Stimulated activated CD4-positive, alpha-beta T cell treated with anti-CD3 and anti-CD28 coated beads, Interleukin-12 subunit alpha, Interleukin-12 subunit beta, amount 100 ng/mL, for 24 hours (primary cell): Measurements from ENCODE around the gene CEPT1.
"Not testable (repeated sequence)": the region's sequence is repeated elsewhere in the genome, so short reads cannot be mapped to it uniquely, and the experiment has no call there.

Experiments used
- DNase-seq, 2 experiments: peaks; one replicate each; pipeline ENCODE4 v3.0.0-alpha.2; 2020; ENCODE audit warnings: low read depth in 2 of 2

The CEPT1 gene

DNA sequence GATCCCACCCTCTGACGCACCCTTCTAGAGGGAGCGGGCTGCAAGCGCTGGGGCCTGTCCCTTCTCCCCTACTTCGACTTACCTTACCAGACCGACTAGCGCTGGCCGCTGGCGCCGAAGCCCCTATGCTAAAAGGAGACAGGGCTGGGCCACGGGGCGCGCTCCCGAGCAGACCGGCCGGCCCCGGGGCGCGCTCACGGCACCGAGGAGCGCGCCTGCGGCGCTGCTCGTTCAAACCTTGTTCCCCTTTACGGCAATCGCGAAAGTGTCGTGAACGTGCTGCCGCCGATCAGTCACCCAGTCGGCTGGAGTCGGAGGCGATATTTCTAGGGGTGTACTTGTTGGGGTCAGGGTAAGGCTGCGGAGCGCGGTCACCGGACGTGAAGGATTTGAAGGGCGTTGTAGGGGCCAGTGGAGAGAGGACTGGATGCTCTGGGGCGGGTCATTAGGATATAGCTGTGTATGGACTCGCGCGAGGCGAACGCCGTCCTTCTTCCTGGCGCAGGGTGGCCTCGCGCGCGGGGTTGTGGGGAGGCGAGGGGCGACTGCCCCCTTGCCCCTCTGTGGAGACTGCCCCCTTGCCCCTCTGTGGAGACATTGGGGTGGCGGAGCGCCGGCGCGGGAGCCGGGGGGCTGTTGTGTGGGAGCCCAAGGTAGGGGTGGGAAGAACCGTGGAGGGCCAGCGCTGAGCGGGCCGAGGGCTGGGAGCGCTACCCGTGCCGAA, at the start of gene CEPT1, which contains the start of gene DRAM2:
Gene CEPT1, plus strand, starts transcription at position 268 of the 724 bp plus-strand sequence. CDS start 7,492 bp downstream, outside the sequence.
Gene DRAM2, minus strand, starts transcription at position 138 of the 724 bp plus-strand sequence. CDS start 8,539 bp downstream, outside the sequence.
- DNase-seq, result peak; percentile 76 to 95

DNA sequence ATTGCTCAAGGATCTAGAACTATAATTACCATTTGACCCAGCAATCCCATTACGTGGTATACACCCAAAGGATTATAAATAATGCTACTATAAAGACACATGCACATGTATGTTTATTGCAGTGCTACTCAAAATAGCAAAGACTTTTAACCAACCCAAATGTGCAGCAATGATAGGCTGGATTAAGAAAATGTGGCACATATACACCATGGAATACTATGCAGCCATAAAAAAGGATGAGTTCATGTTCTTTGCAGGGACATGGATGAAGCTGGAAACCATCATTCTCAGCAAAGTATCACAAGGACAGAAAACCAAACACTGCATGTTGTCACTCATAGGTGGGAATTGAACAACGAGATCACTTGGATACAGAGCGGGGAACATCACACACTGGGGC, 44.6 kb upstream of the CEPT1 start:
- not testable (repeated sequence) for DNase-seq

- no peak for DNase-seq
Measured at GRCh38 chr1:111097356-111098099, 42.5 kb upstream of the CEPT1 start.

DNA sequence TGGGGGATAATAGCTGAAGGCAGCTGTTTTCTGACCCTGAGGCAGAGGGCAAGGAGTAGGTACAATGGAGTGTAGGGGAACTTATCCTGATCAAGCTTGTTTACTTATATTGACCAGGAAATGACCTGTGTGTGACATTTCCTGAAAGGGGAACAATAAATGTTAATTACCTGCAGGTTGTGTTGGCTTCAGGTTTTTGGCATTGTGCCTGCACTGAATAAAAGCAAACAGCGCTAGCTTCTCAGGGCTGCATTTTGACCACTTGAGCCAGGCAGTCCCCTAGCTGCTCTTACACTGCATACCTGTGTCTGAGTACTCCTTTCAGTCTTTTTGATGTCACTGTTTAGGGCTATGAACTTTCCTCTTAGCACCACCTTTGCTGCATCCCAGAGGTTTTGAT, 40.7 kb upstream of the CEPT1 start:
- no peak for DNase-seq

- DNase-seq, result no peak
Measured at GRCh38 chr1:111101854-111102642, 38.0 kb upstream of the CEPT1 start.

GRCh38 chr1:111104981-111105380, 35.0 kb upstream of the CEPT1 start:
- no peak for DNase-seq

DNA sequence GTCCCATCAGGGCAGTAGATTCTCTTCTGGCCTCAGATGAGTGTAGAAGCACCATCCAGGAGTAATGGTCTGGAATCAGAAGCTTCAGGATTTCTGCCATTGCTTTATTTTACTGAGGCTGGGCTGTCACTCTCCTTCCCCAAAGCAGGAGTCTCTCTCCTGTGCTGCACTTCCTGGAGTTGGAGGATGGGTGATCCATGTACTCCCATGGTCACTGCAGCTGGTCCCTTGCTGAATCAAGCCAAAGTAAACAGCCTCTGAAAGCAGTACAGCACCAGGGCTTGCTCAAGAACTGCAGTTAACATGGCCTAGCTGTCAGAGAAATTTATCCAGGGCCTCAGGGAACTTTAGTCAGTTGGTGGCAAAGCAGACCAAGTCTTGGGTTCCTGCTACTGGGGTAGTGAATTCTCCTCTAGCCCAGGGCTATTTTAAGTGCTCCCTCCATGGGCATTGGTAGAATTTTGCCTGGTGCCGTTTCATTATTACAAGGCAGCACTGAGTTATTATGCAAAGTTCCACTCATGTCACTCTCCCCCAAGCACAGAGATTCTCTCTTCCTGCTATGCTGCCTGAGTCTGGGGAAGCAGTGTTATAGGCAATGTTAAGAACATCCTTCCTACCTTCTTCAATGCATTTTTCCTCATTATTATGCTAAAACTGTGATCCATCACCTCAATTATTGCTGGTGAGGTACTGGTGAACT, 29.7 kb upstream of the CEPT1 start:
- DNase-seq, result no peak

- DNase-seq, result no peak
Measured at GRCh38 chr1:111116496-111116895, 23.5 kb upstream of the CEPT1 start.

- no peak for DNase-seq
Measured at GRCh38 chr1:111126354-111126753, 13.7 kb upstream of the CEPT1 start.

DNA sequence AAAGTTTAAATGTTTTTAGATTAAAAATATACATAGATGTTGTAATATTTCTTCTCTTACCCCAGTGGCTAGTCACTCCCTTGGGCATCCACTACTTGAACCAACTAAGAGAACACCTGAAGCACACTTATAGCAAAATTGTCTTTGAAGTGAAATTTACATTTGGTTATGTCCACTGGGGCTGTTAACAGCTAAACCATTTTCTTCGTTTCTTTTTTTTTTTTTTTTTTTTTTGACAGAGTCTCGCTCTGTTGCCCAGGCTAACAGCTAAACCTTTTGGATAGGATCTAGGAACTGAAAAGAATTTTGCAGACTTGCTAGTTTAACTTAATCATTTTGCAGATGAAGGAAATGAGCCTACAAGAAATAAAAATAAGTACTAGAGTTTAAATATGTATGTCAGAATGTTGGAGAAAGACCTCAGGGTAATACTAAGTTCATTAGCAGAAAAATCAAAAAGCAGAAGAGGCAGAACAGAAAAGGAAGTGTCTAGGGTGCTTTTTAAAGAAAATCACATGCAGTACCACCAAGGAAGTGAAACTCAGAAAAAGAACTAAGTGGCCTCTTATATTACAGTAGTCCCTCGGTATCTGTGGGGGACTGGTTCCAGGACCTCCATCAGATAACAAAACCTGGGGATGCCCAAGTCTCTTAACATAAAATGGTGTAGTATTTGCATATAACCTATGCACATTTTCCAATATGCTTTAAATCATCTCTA, 11.9 kb upstream of the CEPT1 start:
- DNase-seq, result no peak

- no peak for DNase-seq
Measured at GRCh38 chr1:111129376-111129775, 10.6 kb upstream of the CEPT1 start.

- no peak for DNase-seq
Measured at GRCh38 chr1:111131693-111132092, 8.3 kb upstream of the CEPT1 start.

GRCh38 chr1:111133866-111134265, 6.2 kb upstream of the CEPT1 start:
- no peak for DNase-seq

- peak; percentile 9 to 26 for DNase-seq
Measured at GRCh38 chr1:111139324-111139955, 583 bp upstream of the CEPT1 start.

DNA sequence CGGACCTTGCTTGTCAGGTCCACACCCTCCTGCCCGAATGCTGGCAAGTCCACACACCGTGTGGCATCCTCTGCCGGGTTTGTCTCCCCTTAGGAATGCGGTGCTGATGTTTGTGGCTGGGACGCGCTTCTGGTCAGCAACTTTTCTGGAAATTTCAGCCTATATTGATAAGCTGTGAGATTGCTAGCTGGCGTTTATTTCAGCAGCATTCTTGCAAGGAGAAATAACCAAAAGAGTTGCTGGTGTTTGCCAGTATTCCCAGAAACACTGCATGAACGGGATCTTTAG, 601 bp downstream of the CEPT1 start:
- no peak for DNase-seq

DNA sequence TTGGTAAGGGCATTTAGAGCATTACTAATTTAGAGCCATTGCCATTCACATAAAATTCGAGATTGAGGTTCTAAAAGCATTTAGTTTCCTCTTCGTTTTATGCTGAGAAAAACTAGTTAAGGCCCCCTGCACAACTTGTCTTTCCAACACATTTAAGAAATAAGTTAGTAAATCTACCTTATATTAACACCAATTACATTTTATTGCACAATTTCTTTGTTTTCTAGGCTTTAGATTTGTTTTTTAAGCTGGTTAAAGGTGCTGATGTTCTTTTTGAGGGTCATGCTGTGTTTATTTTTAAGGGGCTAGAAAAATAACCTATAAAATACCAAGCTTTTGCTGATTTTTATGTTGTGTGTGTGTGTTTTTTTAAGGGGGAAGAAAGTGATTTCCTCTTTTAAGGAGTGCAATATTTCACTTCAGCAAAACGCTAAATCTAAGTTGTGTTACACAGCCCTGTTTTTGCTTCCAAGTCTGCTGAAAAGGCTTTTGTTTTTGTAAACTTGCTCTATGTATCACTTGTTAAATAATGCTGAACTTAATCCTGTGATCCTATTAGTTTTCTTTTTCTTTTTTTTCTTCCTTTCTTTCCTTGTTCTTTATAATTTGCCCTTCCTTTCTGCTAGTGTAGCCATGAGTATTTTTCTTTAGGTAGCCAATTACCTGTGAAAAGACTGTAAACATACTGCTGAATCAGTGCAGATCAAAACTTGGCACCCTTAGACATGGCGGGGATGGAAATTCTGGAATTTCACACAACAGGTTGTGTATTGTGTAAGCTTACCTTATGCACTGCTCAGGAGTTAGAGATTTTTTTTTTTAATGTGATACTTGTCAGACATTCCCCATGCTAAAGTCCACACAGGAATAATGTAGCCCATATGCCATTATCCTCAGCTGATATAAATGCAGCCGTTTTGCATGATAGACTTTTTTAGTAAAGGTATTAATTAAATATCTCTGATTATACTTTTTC, 1.5 kb downstream of the CEPT1 start:
- no peak for DNase-seq

- no peak for DNase-seq
Measured at GRCh38 chr1:111142356-111142975, 2.4 kb downstream of the CEPT1 start.

GRCh38 chr1:111145542-111145941, 5.5 kb downstream of the CEPT1 start:
- DNase-seq, result no peak
